Measurements from ENCODE around the gene SLC13A4.

SLC13A4 gene

GRCh38 chr7:135773464-135773863, 45.5 kb upstream of the SLC13A4 start:
- Histone ChIP-seq H3K27me3 (ENCODE audit: low read depth, low read length) (peaks cover 23% of the 10 kb centered on the region), H3K4me2 (ENCODE audit: low read length) (no peak overlapping the region), H2AFZ (ENCODE audit: low read depth, low read length) (no peak overlapping the region), H3K9me3 (ENCODE audit: insufficient read depth, low read length) (no peaks in the 10 kb centered on the region), H3K4me3 (ENCODE audit: low read length) (no peak overlapping the region), H3K4me1 (ENCODE audit: low read length) (no peaks in the 10 kb centered on the region), H3K79me2 (ENCODE audit: low read length) (no peaks in the 10 kb centered on the region), H3K27ac (ENCODE audit: low read length) (no peak overlapping the region), H3K36me3 (replicated peaks; ENCODE audit: low read depth, low read length) (no peaks in the 10 kb centered on the region), H3K9ac (ENCODE audit: low read length) (no peak overlapping the region), H4K20me1 (ENCODE audit: insufficient read depth, low read length) (no peaks in the 10 kb centered on the region)
- TF ChIP-seq EZH2phosphoT487 (IDR thresholded peaks at IDR 0.05; ENCODE audit: low read depth) (no peak), CTCF (IDR thresholded peaks at IDR 0.05; ENCODE audit: low read depth, low read length) (no peak)

GRCh38 chr7:135772639-135773222, 44.7 kb upstream of the SLC13A4 start:
- no peak overlapping the region for H2AFZ ChIP-seq (ENCODE audit: low read depth, low read length)
- H3K36me3 ChIP-seq (replicated peaks; ENCODE audit: low read depth, low read length) = no peaks in the 10 kb centered on the region
- no peaks in the 10 kb centered on the region for H3K9me3 ChIP-seq (ENCODE audit: insufficient read depth, low read length)
- no peak for TF ChIP-seq CTCF (IDR thresholded peaks at IDR 0.05; ENCODE audit: low read depth, low read length)
- no peak for TF ChIP-seq EZH2phosphoT487 (IDR thresholded peaks at IDR 0.05; ENCODE audit: low read depth)
- no peak overlapping the region for H3K4me2 ChIP-seq (ENCODE audit: low read length)
- no peaks in the 10 kb centered on the region for H3K79me2 ChIP-seq (ENCODE audit: low read length)
- H3K27me3 ChIP-seq (ENCODE audit: low read depth, low read length) = peaks cover 23% of the 10 kb centered on the region
- H3K27ac ChIP-seq (ENCODE audit: low read length) = no peak overlapping the region
- no peaks in the 10 kb centered on the region for H3K4me1 ChIP-seq (ENCODE audit: low read length)
- H3K4me3 ChIP-seq (ENCODE audit: low read length) = no peak overlapping the region
- H4K20me1 ChIP-seq (ENCODE audit: insufficient read depth, low read length) = no peaks in the 10 kb centered on the region
- H3K9ac ChIP-seq (ENCODE audit: low read length) = no peak overlapping the region

- H2AFZ ChIP-seq (ENCODE audit: low read depth, low read length) = no peak overlapping the region
- no peaks in the 10 kb centered on the region for H3K79me2 ChIP-seq (ENCODE audit: low read length)
- H3K36me3 ChIP-seq (replicated peaks; ENCODE audit: low read depth, low read length) = no peaks in the 10 kb centered on the region
- no peaks in the 10 kb centered on the region for H4K20me1 ChIP-seq (ENCODE audit: insufficient read depth, low read length)
- no peak overlapping the region for H3K4me2 ChIP-seq (ENCODE audit: low read length)
- H3K27ac ChIP-seq (ENCODE audit: low read length) = no peak overlapping the region
- H3K27me3 ChIP-seq (ENCODE audit: low read depth, low read length) = peaks cover 28% of the 10 kb centered on the region
- no peaks in the 10 kb centered on the region for H3K4me1 ChIP-seq (ENCODE audit: low read length)
- no peak overlapping the region for H3K9ac ChIP-seq (ENCODE audit: low read length)
- H3K9me3 ChIP-seq (ENCODE audit: insufficient read depth, low read length) = no peaks in the 10 kb centered on the region
- no peak overlapping the region for H3K4me3 ChIP-seq (ENCODE audit: low read length)
- TF ChIP-seq CTCF (IDR thresholded peaks at IDR 0.05; ENCODE audit: low read depth, low read length) = no peak
- no peak for TF ChIP-seq EZH2phosphoT487 (IDR thresholded peaks at IDR 0.05; ENCODE audit: low read depth)
These were observed 44.1 kb upstream of the SLC13A4 start for GRCh38 chr7:135771961-135772638.

- no peaks in the 10 kb centered on the region for H3K9me3 ChIP-seq (ENCODE audit: insufficient read depth, low read length)
- TF ChIP-seq CTCF (IDR thresholded peaks at IDR 0.05; ENCODE audit: low read depth, low read length) = no peak
- no peak for TF ChIP-seq EZH2phosphoT487 (IDR thresholded peaks at IDR 0.05; ENCODE audit: low read depth)
These were observed 43.1 kb upstream of the SLC13A4 start for GRCh38 chr7:135771051-135771450.

More at GRCh38 chr7:135771051-135771450, 43.1 kb upstream of the SLC13A4 start:
- H3K27me3 ChIP-seq (ENCODE audit: low read depth, low read length) = peaks cover 31% of the 10 kb centered on the region
- no peaks in the 10 kb centered on the region for H3K4me1 ChIP-seq (ENCODE audit: low read length)
- H3K4me2 ChIP-seq (ENCODE audit: low read length) = no peak overlapping the region
- H4K20me1 ChIP-seq (ENCODE audit: insufficient read depth, low read length) = no peaks in the 10 kb centered on the region
- no peak overlapping the region for H3K27ac ChIP-seq (ENCODE audit: low read length)
- H3K79me2 ChIP-seq (ENCODE audit: low read length) = no peaks in the 10 kb centered on the region
- no peak overlapping the region for H3K4me3 ChIP-seq (ENCODE audit: low read length)
- no peak overlapping the region for H2AFZ ChIP-seq (ENCODE audit: low read depth, low read length)
- H3K9ac ChIP-seq (ENCODE audit: low read length) = no peak overlapping the region
- no peaks in the 10 kb centered on the region for H3K36me3 ChIP-seq (replicated peaks; ENCODE audit: low read depth, low read length)

All from OCI-LY3 (cell line).